ENCODE results near the gene ZACN. TPM values are rescaled to one million over a fixed set of nuclear protein-coding genes. Genes with fewer than 3 reads are reported as not detected.
A peak's percentile ranks its signal among the peaks of the same experiment; 100 is the strongest.

ZACN gene
- total RNA-seq, 1 experiment from 2014 or later, result 0.09 TPM

DNA sequence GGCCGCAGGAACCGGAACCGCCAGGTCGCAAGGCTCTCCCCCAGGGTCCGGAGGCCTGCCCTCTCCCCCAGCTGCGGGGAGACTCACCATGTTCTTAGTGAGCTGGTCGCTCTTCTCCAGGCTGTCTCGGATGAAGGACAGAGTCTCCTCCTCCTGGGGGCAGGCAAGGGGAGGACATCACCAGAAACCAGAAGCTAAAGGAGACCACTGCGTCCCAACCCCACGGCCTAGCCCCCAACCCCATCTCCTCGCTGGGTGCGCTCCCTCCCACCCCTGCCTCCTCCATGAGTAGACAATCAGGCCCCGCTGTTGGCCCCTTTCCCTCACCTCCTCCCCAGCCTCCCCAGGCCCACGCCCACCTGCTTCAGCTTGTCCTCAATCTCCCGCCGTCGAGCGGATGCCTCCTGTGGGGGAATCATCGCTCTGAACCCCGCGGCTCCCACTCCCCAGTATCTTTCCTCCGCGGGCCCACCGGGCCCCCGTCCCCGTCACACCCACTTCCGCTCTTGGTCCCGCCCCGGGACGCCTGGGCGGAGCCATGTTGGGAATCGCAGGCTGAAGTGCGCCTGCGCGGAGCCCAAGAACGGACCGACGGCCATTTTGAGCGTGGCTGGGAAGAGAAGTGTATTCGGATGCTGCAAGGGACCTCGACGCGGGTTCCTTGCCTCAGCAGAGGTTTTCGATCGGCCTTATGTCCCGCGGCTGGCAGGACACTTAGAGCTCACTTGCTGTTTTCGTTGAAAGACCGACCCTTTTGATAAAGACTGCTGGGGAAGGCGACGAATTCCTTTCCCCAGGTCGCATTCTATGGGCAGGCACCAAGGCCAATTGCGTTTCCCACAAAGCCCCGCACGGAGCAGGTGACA lies 24.5 kb downstream of the ZACN start, which contains the start of gene EXOC7:
Gene EXOC7 (minus strand): TSS at position 514 of the 866 bp plus-strand sequence. CDS start 95 bp downstream, at position 419.
- Mint-ChIP-seq H3K27me3 (ENCODE audit: low read depth) (no peaks in the 10 kb centered on the region; the same call in none of the 2 replicates), H3K4me3 (peak within 1 kb of the TSS; percentile 97 to 98), H3K9me3 (peaks cover 0 to 3% of the 10 kb centered on the region in 2 experiments; a peak in 1 of 5 replicates), H3K4me1 (peaks cover 18 to 29% of the 10 kb centered on the region in 2 experiments), H3K36me3 (ENCODE audit: insufficient read depth in 1 of 3, low read depth in 3 of 3) (peaks cover 19 to 38% (median 31%) of the 10 kb centered on the region in 3 experiments), H3K27ac (peak within 1 kb of the TSS; percentile 98 to 99 (median 99))
- Histone ChIP-seq H3K14ac (ENCODE audit: insufficient read depth, low read length) (peak within 1 kb of the TSS; percentile 93; the same call in 1 of the 2 replicates), H3K4ac (ENCODE audit: low read depth, low read length) (no peak within 1 kb of the TSS), H3T11ph (ENCODE audit: low read length) (no peak within 1 kb of the TSS), H3K18ac (ENCODE audit: insufficient read length, low read depth, low read length) (peak within 1 kb of the TSS; percentile 88), H3K9ac (ENCODE audit: extremely low read depth, insufficient read length, low read length) (peak within 1 kb of the TSS; percentile 66), H3K79me2 (ENCODE audit: insufficient read depth, low read length) (no peaks in the 10 kb centered on the region), H2BK5ac (ENCODE audit: insufficient read length, low read length) (no peak within 1 kb of the TSS), H2AK5ac (ENCODE audit: insufficient read length, low read length) (no peak within 1 kb of the TSS), H4K5ac (ENCODE audit: insufficient read length, low read depth, low read length) (peak within 1 kb of the TSS; percentile 26), H4K20me1 (ENCODE audit: control insufficient read depth, insufficient read depth, insufficient read length) (peaks cover 4% of the 10 kb centered on the region), H2BK15ac (ENCODE audit: low read depth, low read length) (no peak within 1 kb of the TSS), H2BK12ac (ENCODE audit: insufficient read length, low read depth, low read length) (no peak within 1 kb of the TSS), H3K23ac (ENCODE audit: insufficient read length, low read depth, low read length) (no peak within 1 kb of the TSS), H3K27ac (ENCODE audit: insufficient read length, low read depth, low read length) (peak within 1 kb of the TSS; percentile 42), H2AFZ (ENCODE audit: low read length) (no peak within 1 kb of the TSS), H3K79me1 (ENCODE audit: insufficient read depth, low read depth, low read length, poor library complexity, severe bottlenecking) (no peaks in the 10 kb centered on the region), H2BK120ac (ENCODE audit: low read depth, low read length, poor library complexity, severe bottlenecking) (no peak within 1 kb of the TSS), H3K9me3 (ENCODE audit: control insufficient read depth, low read depth, low read length) (no peaks in the 10 kb centered on the region), H3K56ac (ENCODE audit: insufficient read length, low read depth, low read length) (no peak within 1 kb of the TSS), H4K91ac (ENCODE audit: insufficient read length, low read depth, low read length) (no peak within 1 kb of the TSS), H3K4me1 (ENCODE audit: insufficient read depth, low read length) (peaks cover 6% of the 10 kb centered on the region), H2BK20ac (ENCODE audit: low read depth, low read length, poor library complexity, severe bottlenecking) (no peak within 1 kb of the TSS), H3K4me2 (ENCODE audit: insufficient read depth, insufficient read length, low read length) (peak within 1 kb of the TSS; percentile 94), H3K23me2 (ENCODE audit: insufficient read length, low read depth, low read length, poor library complexity, severe bottlenecking) (peaks cover 11% of the 10 kb centered on the region), H3K27me3 (ENCODE audit: insufficient read depth, low read length) (no peaks in the 10 kb centered on the region), H4K8ac (replicated peaks; ENCODE audit: insufficient read length, low read depth, low read length) (no peak within 1 kb of the TSS)
- peak; percentile 96 for DNase-seq
- WGBS (ENCODE audit: extremely low coverage, insufficient read length, low lambda C conversion rate), result no CpG with 5 or more reads among the region's 55 CpGs
- TF ChIP-seq, protein P1, sequence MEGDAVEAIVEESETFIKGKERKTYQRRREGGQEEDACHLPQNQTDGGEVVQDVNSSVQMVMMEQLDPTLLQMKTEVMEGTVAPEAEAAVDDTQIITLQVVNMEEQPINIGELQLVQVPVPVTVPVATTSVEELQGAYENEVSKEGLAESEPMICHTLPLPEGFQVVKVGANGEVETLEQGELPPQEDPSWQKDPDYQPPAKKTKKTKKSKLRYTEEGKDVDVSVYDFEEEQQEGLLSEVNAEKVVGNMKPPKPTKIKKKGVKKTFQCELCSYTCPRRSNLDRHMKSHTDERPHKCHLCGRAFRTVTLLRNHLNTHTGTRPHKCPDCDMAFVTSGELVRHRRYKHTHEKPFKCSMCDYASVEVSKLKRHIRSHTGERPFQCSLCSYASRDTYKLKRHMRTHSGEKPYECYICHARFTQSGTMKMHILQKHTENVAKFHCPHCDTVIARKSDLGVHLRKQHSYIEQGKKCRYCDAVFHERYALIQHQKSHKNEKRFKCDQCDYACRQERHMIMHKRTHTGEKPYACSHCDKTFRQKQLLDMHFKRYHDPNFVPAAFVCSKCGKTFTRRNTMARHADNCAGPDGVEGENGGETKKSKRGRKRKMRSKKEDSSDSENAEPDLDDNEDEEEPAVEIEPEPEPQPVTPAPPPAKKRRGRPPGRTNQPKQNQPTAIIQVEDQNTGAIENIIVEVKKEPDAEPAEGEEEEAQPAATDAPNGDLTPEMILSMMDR (conservative IDR thresholded peaks at IDR 0.05), result no peak
